HG02759 (cell line): ENCODE results near the gene C3orf33.

Source experiments
- ATAC-seq: cut with Tn5 transposase; IDR thresholded peaks from one replicate; pipeline ENCODE4 v1.9.1; 2021; ENCODE audit warnings: mild to moderate bottlenecking, moderate library complexity; ENCODE audit not compliant: unreplicated experiment

Gene C3orf33

GRCh38 chr3:155743606-155744005, 62.5 kb downstream of the C3orf33 start:
- no peak for ATAC-seq

GRCh38 chr3:155742349-155742965, 63.6 kb downstream of the C3orf33 start:
- ATAC-seq, result no peak

- ATAC-seq, result no peak
Measured at GRCh38 chr3:155741603-155742002, 64.5 kb downstream of the C3orf33 start.

GRCh38 chr3:155741101-155741500, 65.0 kb downstream of the C3orf33 start:
- ATAC-seq, result no peak

GRCh38 chr3:155739154-155739553, 66.9 kb downstream of the C3orf33 start:
- ATAC-seq, result no peak

GRCh38 chr3:155738580-155739076, 67.5 kb downstream of the C3orf33 start:
- no peak for ATAC-seq

GRCh38 chr3:155737844-155738460, 68.1 kb downstream of the C3orf33 start:
- peak; percentile 93 for ATAC-seq

- ATAC-seq, result no peak
Measured at GRCh38 chr3:155736381-155736780, 69.7 kb downstream of the C3orf33 start.

GRCh38 chr3:155730843-155731242, 75.2 kb downstream of the C3orf33 start:
- no peak for ATAC-seq

- no peak for ATAC-seq
Measured at GRCh38 chr3:155727836-155728235, 78.2 kb downstream of the C3orf33 start.

- ATAC-seq, result no peak
Measured at GRCh38 chr3:155714295-155714718, 91.8 kb downstream of the C3orf33 start.
